ENCODE measurements around the gene DPYD.

GRCh38 chr1:97853221-97853620 is 67.6 kb downstream of the DPYD start:
- TF ChIP-seq CTCF (IDR thresholded peaks at IDR 0.05) (no peak), POLR2A (IDR thresholded peaks at IDR 0.05) (no peak)
